ENCODE results near the gene METAP1D. TPM values are rescaled to one million over a fixed set of nuclear protein-coding genes. Genes with fewer than 3 reads are reported as not detected.

The METAP1D gene
- total RNA-seq, 1 experiment from 2014 or later = 6.8 TPM

DNA sequence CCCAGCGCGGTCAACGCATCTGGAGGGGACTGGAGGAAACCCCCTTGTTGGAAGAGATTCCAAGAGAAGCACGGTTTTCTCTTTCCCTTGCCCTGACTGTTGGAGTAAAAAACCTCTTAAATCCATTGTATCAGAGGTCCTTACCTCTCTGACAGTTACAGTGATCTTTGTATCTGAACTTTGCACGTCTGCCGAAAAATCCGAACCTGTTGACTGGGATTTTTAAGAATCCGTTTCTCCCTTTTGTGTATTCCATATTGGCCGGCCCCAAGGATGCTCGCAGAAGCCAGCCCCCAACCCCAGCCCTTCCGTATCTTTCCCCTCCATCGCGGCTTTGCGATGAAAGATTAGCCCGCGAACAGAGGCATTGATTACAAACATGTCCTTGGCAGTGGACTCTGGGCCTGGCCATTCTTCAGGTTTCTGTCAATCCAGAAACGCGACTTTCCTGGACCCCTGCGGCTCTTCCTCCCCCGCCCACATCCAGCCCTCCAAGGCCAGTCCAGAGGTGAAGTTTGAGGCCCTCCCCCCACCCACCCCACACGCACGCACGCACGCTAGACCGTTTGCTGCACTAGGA lies 81.0 kb downstream of the METAP1D start:
- DNase-seq (ENCODE audit: low read depth) = no peak

DNA sequence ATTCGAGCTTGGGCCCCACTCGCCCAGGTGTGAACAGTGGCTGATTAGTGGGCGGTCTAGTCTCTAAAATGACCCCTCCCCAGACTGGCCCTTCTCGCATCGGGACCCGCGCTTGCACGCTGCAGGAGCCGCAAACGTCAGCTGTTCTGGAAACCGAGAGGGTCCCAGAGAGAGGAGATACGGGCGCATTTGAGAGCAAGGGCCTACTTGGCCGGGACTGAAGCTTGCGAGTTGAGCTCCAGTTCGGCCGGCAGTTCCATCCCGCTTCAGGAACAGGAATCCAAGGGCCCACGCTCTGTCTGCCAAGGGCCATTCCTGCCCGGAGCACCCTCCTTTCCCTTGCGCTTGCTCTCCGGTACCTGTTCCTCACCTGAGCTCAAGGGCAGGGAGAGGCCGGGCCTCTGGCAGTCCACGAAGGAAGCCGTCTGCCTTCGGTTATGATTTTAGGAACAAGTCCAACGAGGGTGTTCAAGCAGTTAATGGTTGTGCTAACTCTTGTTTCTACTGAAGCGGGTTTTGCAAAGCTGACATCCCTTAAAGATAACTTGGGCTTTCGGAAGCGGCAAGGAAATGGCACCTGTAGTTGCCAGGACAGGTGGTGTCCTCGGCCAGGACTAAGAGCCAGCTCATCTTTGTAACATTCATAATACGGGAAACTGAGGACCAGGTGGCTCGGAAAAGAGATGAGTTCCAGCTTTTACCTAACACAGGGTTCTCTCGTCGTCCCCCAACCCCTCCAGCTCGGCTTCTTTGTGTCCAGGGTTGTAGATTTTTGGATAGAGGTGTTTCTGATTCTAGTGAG lies 81.7 kb downstream of the METAP1D start:
- DNase-seq (ENCODE audit: low read depth) = no peak

DNA sequence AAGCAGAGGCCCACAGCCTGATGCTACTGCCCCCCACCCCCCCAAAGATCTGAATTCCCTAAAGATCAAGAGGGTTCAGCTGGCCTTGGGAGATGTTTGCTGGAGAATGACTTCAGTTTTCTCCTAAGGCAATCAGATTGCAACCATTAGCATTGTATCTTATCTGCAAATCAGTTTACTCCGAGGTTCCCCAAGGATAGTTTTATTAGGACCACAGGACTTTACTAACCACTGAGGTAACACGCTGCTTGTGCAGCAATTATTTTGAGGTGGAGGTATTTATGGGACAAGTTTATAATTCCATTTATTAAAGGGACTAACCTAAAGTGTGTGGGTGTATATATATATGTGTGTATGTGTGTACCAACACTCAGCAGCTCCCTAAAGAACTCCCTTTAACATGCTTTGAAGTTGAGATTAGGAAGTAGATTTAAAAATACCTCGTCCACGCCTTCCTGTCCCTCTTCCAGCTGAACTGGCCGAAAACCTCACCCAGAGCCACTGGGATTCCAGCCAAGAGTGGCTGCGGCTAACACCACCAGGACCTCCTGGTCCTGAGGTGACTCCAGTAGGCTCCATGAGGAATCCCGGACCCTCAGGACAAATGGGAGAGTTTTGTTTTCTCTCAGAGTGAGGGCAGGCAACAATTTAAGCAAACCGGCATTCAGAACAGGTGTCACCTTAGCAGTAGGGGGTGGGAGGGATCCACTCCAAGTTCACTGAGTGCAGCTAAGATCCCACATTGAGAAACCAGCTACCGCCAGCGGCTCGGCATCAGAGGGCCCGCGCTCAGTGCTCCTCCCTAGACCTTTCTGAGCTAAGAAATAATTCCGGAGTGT lies 82.6 kb downstream of the METAP1D start:
- peak; percentile 91 for DNase-seq (ENCODE audit: low read depth)

DNA sequence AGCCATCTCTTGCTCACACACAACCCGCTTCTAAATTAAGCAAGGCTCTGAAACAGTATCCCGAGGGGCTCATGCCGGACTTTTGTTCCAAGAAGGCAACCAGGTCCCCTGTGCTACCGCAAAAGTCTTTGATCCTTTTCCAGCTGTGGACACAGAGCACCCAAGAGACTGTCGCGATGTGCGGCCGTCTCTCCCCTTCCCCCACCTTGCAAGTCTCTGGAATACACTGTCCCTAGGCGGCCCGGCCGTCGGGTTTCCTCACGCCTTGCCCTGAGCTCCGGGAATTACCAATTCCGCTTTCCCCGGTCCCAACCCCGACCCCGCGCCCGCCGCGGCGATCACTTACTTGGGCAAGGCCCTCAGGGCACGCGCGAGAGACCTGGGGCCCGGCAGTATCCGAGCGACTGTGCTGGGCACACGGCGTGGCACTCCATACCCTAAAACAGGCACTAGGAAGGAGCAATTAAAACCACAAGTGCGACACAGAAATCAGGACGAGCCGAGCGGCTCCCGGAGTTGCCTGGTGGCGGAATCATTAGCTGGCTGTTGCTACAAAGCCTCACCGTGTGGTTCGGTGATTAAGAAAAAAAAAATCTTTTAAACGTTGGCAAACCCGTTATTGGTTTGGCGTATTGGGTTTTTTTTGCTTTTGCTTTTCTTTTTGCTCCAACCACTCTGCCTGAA lies 83.3 kb downstream of the METAP1D start:
- peak; percentile 75 for DNase-seq (ENCODE audit: low read depth)

DNA sequence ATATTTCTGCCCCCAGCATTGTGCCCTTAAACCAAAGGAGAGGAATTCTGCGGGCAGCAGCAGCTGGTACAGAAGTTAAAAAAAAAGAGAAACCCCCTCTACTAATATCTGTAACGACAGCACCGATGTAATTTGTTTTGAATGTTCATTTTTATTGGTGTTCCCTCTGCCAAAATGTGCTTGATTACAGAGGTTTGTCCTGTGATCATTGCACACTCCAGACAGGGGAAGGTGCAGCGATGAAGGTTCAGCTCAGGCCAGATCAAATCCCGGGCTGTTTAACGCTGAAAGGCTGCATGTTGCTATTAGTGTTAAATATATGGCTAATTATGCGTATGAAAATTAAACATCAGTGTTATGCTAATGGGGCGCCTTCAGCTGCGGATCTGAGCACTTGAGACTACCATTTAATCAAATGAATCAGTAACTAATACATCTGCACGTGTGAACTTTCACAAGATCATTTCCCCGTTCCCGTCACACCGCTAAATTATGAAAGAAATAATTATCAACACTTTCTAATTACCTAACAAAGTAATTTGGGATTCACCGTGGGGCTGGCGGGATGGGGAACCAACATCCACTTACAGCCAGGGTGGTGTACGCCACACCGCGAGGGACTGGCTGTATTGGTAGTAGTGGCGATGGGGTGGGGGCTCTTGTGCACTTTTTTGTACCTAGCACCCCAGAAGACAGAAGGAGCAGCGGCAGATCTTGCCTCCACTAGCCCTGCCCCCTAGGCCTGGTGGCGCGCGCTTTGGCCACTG lies 84.1 kb downstream of the METAP1D start:
- DNase-seq (ENCODE audit: low read depth) = no peak

DNA sequence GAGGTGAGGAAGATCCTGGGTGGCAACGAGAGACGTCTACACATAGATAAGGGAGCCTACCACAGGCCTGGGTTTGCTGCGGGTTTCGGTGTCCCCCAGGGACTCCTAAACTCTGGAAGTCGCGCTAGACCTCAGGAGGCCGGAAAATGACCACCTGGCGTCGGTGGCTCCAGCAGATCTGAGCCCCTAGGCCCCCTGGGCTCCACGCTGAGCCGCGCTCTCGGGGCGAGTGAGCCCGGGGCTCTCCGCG lies 84.6 kb downstream of the METAP1D start:
- peak; percentile 67 for DNase-seq (ENCODE audit: low read depth)

DNA sequence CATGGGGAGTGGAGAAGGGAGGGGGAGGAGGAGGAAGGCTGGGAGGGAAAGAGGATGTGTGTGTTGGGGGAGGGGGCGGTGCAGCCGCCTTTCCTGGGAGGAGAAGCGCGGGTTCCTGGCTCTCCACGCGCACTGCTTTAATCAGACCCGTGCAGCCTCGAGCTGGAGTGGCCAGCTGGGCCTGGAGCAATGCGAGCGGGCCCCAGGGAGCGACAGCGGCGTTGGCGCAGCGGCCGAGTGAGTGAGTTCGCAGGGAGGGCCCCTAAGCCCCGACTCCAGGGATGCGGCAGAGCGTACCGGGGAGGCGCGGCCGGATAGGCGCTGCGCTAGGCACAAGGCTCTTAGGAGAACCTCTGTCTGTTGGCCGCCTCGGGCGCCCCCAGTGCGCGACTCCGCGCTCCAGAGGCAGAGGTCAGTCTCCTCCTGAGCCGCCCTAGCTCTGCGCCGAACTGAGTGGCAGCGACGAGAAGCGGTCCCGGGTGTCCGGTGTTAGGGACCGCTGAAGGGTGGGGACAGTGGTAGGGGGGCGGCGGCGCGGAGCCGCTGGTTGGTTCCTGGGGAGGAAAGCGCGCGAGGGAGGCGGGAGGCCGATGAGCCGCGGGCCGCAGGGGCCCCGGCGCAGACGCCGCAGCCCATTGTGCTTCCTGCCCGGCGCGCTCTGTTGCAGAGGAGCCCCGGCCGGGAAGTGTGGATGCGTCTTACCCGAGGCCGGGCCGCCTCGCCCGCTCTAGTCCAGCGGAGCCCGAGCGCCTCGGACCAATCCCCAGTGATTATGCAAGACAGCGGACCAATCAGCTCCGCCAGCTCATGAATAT lies 85.1 kb downstream of the METAP1D start:
- peak; percentile 97 for DNase-seq (ENCODE audit: low read depth)

DNA sequence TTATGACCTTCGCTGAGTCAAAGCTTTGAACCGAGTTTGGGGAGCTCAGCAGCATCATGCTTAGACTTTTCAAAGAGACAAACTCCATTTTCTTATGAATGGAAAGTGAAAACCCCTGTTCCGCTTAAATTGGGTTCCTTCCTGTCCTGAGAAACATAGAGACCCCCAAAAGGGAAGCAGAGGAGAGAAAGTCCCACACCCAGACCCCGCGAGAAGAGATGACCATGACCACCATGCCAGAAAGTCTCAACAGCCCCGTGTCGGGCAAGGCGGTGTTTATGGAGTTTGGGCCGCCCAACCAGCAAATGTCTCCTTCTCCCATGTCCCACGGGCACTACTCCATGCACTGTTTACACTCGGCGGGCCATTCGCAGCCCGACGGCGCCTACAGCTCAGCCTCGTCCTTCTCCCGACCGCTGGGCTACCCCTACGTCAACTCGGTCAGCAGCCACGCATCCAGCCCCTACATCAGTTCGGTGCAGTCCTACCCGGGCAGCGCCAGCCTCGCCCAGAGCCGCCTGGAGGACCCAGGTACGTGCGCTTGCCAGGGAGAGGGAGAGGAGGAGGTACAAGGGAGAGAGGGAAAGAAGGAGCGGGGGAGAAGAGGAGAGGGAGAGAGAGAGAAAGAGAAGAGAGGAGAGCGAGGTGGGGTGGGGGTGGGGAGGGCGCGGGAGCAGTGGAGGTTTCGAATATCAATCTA lies 85.9 kb downstream of the METAP1D start, which contains the start of gene DLX1:
TSS of gene DLX1 (plus strand) at position 48 of the 700 bp plus-strand sequence. CDS start at position 219, 171 bp downstream.
- DNase-seq (ENCODE audit: low read depth) = no peak

DNA sequence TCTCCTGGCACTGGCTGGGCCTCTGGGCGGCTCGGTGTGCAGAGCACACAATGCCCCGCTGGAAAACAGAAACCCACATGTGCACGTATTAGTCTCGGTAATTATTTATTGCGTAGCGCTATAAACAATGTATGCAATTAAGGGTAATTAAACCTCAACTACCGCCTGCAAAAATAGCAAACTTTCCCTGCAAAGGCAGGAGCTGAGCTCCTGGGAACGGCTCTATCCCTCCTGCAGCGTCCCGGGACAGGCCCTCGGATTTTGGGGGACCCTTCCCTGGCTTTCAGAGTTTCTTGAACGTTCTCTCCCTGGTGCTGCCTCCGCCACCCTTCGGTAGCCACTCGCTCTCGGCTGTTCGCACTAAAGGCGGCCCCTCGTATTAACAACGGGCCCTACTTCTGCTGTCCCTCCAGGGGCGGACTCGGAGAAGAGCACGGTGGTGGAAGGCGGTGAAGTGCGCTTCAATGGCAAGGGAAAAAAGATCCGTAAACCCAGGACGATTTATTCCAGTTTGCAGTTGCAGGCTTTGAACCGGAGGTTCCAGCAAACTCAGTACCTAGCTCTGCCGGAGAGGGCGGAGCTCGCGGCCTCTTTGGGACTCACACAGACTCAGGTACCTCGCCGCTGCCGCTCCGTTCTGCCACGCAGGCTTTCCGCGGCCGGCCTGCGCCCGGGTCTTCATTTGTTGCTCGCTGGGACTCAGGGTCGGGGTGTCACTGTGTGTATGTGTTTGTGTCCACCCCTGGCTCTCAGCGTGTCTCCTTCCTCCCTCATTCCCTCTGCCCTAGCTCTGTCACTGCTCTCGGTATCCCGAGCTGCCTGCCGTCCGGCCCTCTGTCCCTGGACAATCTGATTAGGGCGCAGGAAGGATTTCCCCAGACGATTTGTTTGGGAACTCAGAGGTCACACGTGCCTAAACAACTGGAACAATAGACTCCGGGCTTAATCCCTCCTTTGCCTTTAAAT lies 86.8 kb downstream of the METAP1D start:
- DNase-seq (ENCODE audit: low read depth) = no peak

DNA sequence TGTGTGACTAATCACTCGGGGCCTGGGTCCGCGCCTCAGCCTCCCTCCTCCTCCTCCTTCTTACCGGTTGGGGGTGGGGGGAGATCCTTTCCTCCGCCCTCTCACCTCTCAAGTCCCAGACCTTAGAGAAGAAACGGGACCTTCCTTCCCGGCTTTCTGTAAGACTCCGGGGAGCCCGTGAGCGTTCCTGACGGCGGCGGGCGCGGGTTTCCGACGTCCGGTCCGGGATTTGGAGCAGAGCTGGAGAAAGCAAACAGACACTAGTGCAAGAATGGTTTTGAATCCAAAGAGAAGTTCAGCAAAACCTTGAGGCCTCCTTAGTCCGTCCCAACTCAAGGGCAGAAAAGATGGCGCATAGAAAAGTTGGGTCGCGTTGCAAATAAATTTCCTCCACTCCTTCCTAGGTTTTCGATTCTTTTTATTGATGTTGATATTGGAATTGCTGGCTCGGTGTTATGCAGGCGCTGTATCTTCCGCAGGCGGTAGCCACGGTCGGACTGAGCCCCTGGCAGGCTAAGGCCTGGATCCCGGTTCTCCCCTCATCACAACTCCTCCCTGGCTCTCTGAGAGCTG lies 87.5 kb downstream of the METAP1D start:
- no peak for DNase-seq (ENCODE audit: low read depth)

DNA sequence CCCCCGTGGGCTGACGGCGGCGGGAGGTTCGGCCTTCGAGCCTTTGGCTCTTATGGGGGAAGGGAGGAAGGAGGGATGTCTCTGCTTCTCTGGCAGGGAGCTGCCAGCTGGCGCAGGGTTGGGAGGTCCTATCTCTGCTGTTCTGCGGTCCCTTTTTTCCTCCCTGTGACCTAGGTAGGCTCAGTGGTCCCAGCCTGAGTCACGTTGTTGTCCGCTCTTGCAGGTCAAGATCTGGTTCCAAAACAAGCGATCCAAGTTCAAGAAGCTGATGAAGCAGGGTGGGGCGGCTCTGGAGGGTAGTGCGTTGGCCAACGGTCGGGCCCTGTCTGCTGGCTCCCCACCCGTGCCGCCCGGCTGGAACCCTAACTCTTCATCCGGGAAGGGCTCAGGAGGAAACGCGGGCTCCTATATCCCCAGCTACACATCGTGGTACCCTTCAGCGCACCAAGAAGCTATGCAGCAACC lies 88.1 kb downstream of the METAP1D start:
- no peak for DNase-seq (ENCODE audit: low read depth)

DNA sequence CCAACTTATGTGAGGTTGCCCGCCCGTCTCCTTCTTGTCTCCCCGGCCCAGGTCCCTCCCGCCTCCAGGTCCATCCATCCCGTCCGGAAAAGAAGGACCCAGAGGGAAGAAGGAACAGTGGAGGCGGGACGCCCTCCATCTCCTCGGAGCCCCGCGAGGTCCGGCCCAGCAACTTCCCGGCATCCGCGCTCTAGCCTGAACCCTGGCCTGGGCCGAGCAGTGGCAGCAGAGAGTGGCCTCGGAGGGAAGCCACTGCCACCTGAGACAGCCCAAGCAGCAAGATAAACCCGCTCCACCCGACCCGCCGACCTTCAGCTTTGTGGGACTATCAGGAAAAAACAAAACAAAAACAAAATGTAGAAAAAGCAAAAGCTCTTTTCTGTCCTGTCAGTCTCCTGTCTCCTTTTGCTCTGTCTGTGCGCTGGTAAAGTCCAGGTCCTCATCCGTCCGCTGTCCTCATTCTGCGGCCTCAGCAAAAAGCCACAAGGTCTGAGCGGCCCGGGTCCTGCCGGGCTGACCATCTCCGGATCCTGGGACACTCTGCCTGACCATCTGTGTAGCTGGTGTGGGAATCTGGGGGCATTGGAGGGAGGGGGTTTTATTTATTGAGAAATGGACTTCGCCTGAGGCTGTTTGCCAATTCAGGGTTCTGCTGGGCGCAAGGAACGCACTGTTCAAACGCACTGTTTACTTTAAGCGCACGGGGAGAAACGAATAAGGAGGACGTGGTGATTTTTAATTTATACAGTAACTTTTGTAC lies 88.7 kb downstream of the METAP1D start:
- DNase-seq (ENCODE audit: low read depth) = no peak

DNA sequence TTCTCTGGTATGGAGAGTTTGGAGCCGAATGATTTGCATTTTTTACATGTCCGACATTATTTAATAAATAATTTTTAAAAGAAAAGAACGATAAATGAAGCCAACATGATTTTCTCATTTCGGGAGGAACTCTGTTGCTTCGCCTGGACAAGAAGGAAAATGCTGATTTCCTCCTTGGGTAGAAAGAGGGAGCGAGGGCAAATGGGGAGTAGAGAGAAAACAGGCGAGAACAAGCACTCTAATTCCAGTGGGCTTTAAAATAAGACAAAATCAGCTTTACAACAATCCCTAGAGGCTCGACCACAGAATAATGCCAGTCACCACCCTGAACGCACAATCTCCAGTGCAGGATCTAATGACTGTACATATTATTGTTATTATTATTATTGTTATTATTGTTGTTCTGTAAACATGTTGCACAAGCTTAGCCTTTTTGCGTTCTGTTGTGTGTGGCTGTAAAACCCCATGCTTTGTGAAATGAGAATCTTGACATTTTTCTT lies 89.3 kb downstream of the METAP1D start:
- DNase-seq (ENCODE audit: low read depth) = no peak

DNA sequence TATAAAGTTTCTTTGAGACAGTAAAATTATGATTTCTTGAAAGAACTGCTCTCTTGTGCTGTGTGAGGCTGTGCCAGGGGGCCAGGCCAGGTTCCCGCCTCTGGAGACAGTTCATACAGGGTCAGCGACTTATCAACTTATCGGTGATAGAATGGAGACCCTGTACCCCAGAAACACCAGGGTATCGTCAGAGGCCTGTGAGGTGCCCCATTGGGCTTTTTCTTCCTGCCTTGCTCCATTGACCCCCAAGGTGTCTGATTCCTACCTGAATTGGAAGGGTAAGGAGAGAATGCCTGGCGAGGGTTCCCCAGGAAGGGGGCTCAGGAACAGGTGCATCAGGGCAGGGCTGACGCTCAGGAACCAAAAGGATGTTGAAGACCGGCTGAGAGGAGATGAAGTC lies 89.9 kb downstream of the METAP1D start:
- no peak for DNase-seq (ENCODE audit: low read depth)

DNA sequence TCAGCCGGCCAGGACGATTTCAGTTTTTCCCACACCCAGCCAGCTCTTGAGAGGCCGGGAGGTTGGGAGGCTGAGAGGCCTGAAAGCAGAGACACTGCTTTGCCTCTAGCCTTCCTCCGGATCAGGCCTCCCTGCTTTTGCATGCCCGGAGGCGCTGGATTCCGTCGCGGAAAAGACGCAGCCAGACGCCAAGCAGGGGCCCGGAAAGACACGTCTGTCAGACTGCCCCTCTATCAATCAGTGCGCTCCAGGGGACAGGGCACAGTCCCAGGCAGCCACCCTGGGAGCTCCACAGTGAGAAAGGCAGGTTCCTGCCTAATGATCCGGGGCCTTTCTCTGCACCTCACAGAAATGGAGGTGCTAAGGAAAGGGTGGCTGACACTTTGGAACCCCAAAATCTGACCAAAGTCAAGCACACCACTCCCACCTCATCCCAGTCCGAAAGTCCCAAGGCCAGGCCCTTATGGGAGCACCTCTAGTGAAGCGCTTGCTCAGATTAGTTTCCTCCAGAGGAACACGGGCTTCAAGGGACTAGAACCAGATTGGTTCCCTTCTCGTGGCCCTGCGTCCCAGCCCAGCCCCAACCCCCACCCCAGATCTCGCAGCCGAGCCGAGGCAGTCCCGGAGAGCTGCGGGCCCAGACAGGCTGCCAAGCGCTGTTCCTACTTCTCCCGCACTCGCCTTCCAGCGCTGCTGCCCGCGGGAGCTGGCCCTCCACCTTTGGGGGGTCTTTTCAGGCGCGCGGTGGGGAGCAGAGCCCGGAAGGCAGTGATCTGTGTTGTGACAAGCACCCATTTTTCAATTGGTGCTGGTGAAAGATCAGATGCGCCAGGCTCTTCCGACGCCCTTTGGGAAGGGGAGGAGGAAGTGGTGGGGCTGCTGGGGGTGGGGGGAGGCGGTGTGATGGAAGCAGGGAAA lies 90.5 kb downstream of the METAP1D start:
- no peak for DNase-seq (ENCODE audit: low read depth)

DNA sequence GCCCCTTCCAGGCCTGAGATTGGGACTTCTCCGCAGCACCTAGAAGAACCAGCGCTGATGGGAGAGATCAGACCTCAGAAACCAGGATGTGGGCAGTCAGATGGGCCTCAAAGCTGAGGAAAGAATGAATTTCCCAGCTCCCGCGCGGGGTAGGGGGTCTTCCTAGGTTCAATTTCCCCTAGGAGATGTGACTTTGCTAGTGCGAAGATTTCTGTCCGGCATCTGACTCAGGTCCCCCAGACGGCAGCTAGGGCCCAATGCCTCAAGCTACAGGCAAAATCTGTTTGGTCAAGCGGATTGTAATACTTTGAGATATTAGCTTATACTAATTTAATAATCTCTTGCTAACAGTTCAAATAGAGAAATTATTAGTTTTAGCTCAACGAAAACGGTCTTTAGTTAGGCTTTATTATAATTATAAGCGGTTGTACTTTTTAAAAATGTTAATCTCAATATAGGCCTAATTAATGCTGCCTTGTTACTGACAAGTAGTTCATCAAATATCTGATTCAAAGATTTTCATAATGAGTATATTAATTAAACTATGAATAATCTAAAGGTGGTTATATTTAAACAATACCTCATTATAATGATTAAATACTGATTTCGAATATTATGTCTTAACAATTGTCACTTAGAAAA lies 91.4 kb downstream of the METAP1D start:
- DNase-seq (ENCODE audit: low read depth) = no peak
